ENCODE results near the gene SDK1.

- TF ChIP-seq EZH2phosphoT487 (IDR thresholded peaks at IDR 0.05; ENCODE audit: insufficient read depth, low read depth) (no peak), EZH2 (IDR thresholded peaks at IDR 0.05; ENCODE audit: insufficient read depth, poor library complexity, severe bottlenecking) (no peak)
Measured at GRCh38 chr7:4247106-4247876, 946.2 kb downstream of the SDK1 start.

All from GM23248 (cell line).